Muscle layer of duodenum (tissue), 2 donors: ENCODE measurements around the gene SNCB.
"Not testable (repeated sequence)": the region's sequence is repeated elsewhere in the genome, so short reads cannot be mapped to it uniquely, and the experiment has no call there.

Experiments used
- H3K27ac ChIP-seq: one replicate; pipeline ENCODE4 v1.7.0; 2013; ENCODE audit warnings: mild to moderate bottlenecking, low read length
- H3K27me3 ChIP-seq: one replicate; pipeline ENCODE4 v1.7.0; 2013; ENCODE audit warnings: low read depth, mild to moderate bottlenecking, control low read depth, low read length
- H3K36me3 ChIP-seq, 2 donors: one replicate each; pipeline ENCODE4 v1.7.0; 2013; ENCODE audit warnings: low read length in 2 of 2, control low read depth in 1 of 2, mild to moderate bottlenecking in 1 of 2; ENCODE audit not compliant: insufficient read depth in 2 of 2, control insufficient read depth in 1 of 2
- H3K4me1 ChIP-seq, 2 donors: one replicate each; pipeline ENCODE4 v1.7.0; 2013; ENCODE audit warnings: low read length in 2 of 2, mild to moderate bottlenecking in 2 of 2, control low read depth in 1 of 2, moderate library complexity in 1 of 2; ENCODE audit not compliant: insufficient read depth in 2 of 2, control insufficient read depth in 1 of 2
- H3K4me3 ChIP-seq, 2 donors: one replicate each; pipeline ENCODE4 v1.7.0; 2013; ENCODE audit warnings: low read length in 2 of 2, low read depth in 1 of 2, mild to moderate bottlenecking in 1 of 2
- H3K9me3 ChIP-seq, 2 donors: one replicate each; pipeline ENCODE4 v1.7.0; 2013; ENCODE audit warnings: low read length in 2 of 2, control low read depth in 1 of 2, mild to moderate bottlenecking in 1 of 2; ENCODE audit not compliant: control insufficient read depth in 1 of 2
- donor health status: healthy.

Gene SNCB

DNA sequence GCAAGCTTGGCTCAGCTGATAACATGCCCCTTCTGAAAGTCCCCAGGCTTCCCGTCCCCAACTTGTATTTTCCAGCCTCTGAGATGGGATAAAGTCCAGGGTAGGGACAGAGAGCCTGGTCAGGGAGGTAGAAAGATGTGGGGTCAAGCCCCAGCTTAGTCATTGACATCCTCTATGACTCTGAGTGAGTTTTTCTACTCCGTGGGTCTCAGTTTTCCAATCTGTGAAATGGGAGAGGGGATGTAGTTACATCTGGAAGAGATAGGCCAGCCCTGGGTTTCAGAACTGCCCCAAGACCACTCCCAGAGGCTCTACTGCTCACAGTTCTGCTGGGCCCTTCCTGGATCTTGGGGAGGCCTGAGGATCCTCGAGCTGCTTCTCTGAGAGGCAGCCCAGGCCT is 23.5 kb downstream of the SNCB start:
- no peak overlapping the region for H3K27ac ChIP-seq
- no peaks in the 10 kb centered on the region for H3K27me3 ChIP-seq
- no peaks in the 10 kb centered on the region for H3K36me3 ChIP-seq
- no peak overlapping the region for H3K4me3 ChIP-seq
- H3K9me3 ChIP-seq = no peaks in the 10 kb centered on the region
- no peaks in the 10 kb centered on the region for H3K4me1 ChIP-seq

DNA sequence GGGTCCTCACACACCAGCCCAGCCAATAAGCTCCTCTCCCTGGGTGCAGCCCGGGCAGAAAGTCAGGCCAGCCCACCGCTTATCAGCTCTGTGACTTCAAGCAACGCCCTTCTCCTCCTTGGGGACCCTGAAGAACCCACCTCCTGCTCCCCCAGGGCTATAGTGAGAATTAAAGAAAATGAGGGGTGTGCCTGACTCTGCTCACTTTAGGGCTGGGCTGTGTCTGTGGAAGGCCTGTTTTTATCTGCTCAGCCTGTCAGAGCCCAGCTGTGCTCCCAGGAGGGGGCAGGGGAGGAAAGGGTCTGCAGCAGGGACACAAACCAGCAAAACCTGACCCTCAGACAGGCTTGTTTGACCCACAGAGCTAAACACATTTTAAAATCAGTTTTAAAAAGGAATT is 24.3 kb downstream of the SNCB start:
- Histone ChIP-seq H3K27ac (no peak overlapping the region), H3K9me3 (no peaks in the 10 kb centered on the region), H3K27me3 (no peaks in the 10 kb centered on the region), H3K4me1 (no peaks in the 10 kb centered on the region), H3K4me3 (no peak overlapping the region), H3K36me3 (no peaks in the 10 kb centered on the region)

DNA sequence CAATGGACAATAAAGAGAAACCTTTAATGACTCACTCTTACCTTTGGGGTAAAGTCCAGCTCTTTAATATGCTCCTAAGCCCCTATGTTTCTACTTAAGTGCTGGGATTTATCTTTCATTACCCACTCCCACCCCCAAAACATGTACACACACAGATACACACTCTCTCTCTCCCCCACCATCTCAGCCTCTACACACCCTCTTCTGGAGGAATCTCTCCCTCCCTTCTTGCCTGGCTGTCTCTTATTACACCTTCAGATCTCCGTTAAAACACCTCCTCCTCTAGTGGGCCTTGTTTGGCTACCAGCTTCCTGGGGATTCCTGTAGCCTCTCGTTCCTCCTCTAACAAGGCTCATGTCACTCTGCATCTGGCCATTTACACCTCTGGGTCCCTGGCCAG is 27.2 kb downstream of the SNCB start:
- Histone ChIP-seq H3K4me1 (no peaks in the 10 kb centered on the region), H3K4me3 (no peak overlapping the region), H3K27ac (no peak overlapping the region), H3K36me3 (no peaks in the 10 kb centered on the region), H3K9me3 (no peaks in the 10 kb centered on the region), H3K27me3 (peaks cover 4% of the 10 kb centered on the region)

DNA sequence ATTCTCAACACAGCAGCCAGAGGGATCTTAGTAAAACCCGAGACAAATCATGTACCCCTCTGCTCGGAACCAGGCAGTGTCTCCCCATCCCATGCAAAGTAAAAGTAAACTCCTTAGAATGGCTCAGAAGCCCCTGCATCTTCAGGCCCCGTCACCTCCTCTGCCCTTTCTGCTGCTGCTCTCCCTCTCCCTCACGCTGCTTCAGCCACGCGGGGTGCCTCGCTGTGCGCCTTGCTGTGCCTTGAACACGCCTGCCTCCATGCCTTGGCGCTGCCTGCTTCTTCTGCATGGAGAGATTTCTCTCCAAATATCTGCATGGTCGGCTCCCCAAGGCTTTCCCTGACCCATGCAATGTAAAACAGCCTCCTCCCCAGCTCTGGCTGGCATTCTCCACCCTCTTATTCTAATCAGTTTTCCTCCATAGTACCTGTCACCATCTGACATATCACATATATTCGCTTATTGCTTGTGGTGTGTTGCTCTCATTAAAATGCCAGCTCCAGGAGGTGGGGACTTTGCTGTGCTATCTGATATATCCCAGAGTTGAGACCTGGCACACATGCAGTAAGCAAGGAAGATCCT is 28.3 kb downstream of the SNCB start:
- Histone ChIP-seq H3K36me3 (no peaks in the 10 kb centered on the region), H3K4me3 (no peak overlapping the region), H3K4me1 (peaks cover 0 to 3% of the 10 kb centered on the region in 2 donors), H3K27me3 (peaks cover 4% of the 10 kb centered on the region), H3K9me3 (no peaks in the 10 kb centered on the region), H3K27ac (no peak overlapping the region)

DNA sequence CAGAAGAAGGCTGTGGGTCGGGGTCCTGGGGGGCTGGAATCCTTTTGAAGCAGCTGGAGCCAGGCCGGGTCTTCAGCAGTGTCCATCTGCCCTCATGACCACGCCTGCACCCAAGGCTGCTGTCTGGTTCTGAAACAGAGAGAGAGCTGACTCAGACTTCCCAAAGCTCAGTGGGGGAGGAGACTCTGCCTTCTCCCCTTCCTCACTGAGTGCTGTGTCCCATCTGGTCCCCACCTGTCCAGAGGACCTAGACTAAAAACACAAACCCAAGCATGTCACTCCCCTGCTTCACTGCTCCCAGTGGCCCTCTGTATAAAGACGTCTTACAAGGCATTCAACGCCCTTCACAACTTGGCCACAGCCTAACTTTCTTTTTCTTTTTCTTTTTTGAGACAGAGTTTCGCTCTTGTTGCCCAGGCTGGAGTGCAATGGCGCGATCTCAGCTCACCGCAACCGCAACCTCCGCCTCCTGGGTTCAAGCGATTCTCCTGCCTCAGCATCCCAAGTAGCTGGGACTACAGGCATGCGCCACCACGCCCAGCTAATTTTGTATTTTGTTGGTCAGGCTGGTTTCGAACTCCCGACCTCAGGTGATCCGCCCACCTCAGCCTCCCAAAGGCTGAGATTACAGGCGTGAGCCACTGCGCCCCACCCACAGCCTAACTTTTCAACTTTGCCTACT is 30.4 kb downstream of the SNCB start:
- not testable (repeated sequence) for H3K9me3 ChIP-seq, H3K27me3 ChIP-seq, H3K27ac ChIP-seq, H3K4me3 ChIP-seq, H3K4me1 ChIP-seq, H3K36me3 ChIP-seq

DNA sequence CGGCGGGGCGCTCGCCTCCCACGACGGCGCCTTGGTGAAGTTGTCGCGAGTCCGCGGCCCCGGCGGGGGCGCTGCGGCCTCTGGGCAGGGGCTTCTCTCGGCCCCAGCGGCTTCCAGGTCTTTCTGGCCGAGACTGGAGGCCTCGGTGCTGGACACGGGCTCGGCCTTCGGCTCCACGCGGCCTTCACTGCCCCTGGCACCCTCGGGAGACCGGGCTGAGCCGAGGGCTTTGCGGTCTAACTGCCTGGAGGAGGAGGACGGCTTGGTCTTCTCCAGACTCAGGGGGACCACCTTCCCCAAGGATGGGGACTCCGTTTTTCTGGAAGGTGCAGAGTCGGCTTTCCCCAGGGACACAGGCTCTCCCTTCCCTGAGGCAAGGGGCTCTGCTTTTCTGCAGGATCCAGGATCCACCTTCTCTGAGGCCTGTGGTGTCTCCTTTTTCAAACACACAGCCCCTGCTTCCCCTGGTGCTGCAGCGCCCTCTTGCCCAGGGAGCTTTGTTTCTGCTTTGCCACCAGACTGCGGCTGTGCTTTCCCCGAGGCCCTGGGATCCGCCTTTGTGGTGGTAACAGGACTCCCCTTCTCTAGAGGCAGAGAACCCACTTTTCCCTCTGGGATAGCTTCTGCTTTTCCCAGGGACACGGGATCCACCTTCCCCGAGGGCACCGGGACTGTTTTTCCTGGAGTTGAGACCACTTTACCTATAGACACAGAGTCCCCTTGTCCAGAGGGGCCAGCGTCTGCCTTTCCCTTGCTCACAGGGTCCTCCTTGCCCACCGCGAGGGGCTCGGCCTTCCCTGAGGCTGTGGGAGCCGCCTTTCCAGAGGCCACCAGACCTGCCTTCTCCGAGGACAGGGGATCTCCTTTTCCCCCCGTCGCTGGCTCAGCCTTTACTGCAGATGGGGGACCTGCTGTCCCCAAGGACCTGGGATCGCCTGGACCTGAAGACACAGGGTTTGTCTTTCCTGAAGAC is 32.6 kb downstream of the SNCB start:
- H3K9me3 ChIP-seq = no peaks in the 10 kb centered on the region
- H3K4me1 ChIP-seq = peaks cover 0 to 4% of the 10 kb centered on the region in 2 donors
- H3K27me3 ChIP-seq = peaks cover 4% of the 10 kb centered on the region
- H3K27ac ChIP-seq = no peak overlapping the region
- no peaks in the 10 kb centered on the region for H3K36me3 ChIP-seq
- peak overlapping the region in 1 of 2 donors; percentile 49 for H3K4me3 ChIP-seq

DNA sequence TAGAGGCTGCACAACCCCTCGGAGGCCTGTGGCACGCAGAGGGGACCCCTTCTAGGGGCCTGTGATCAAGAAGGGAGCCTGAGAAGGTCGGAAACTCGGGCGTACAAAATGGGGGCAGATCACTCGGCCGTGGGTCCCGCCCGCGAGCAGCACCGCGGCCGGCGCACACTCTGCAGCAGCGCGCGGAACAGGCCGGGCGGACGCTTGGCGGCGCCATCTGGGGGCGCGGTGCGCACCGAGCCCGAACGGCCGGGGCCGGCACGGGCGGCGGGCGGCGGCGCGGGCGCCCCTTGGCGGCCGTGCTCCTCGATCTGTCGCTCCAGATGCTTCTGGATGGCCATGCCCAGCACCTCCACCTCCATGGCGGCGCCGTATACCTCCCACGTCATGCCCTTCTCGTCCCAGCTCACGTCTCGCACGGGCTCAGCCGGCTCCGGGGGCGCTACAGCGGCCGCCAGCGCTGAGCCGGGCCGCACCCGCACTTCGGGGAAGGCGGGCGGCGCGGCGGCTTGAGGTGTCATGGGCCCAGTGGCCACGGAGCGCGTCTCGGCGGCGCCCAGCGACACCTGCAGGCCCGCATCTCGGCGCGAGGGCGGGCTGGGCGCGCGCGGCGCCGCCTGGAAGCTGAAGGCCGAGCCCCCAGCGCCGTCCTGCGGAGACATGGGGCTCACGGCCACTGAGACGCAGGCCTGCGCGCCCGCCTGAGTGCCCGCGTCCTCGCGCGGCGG is 33.5 kb downstream of the SNCB start:
- H3K4me1 ChIP-seq = peaks cover 0 to 4% of the 10 kb centered on the region in 2 donors
- peak overlapping the region in 1 of 2 donors; percentile 49 for H3K4me3 ChIP-seq
- peaks cover 4% of the 10 kb centered on the region for H3K27me3 ChIP-seq
- H3K9me3 ChIP-seq = no peaks in the 10 kb centered on the region
- no peaks in the 10 kb centered on the region for H3K36me3 ChIP-seq
- H3K27ac ChIP-seq = no peak overlapping the region

DNA sequence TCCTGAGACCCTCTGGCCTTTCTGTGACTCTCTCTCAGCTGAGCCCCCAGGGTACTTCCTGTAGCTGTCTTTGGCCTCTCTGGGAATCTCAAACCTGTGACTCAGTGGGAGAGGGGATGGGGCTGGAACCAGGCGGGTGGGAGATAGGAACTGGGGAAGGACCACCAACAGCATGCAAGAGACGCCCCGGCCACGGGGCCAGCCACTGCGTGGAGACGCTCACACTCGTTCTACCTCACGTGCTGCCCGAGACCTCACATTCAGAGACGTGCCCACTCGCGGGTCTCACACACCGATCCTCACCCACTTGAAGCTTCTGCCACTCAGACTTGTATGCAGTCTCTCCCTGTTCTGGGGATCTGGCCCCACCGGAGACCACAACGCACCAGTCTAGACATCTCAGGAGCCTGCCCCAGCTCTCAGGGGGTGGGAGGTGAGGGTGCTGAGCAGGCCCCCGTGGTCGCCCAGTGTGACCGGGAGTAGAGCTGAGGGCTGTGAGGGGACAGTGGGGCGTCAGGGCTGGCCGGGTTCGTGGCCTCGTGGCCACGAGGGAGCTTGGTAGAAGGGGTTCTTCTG is 34.2 kb downstream of the SNCB start:
- Histone ChIP-seq H3K27ac (no peak overlapping the region), H3K27me3 (peaks cover 4% of the 10 kb centered on the region), H3K36me3 (no peaks in the 10 kb centered on the region), H3K4me1 (peaks cover 0 to 4% of the 10 kb centered on the region in 2 donors), H3K4me3 (peak overlapping the region in 1 of 2 donors; percentile 49), H3K9me3 (no peaks in the 10 kb centered on the region)

DNA sequence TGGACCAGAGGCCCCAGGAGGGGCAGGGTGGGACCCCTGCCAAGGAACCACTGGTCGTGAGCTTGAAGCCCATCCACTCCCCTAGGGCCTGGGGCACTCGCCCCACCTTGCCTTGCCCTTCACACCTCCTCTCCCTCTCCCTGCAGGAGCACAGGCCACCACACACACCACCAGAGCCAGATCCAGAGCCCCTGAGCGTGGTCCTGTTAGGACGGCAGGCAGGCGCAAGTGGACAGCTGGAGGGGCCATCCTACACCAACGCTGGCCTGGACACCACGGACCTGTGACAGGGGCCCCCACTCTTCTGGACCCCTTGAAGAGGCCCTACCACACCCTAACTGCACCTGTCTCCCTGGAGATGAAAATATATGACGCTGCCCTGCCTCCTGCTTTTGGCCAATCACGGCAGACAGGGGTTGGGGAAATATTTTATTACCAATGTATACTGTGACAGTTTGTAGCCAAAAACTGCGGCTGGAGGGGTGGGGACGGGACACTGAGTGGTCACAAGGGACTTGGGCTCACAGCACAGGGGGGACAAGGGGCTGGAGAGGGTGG is 34.9 kb downstream of the SNCB start:
- H3K4me1 ChIP-seq = peaks cover 0 to 4% of the 10 kb centered on the region in 2 donors
- H3K4me3 ChIP-seq = no peak overlapping the region
- no peaks in the 10 kb centered on the region for H3K9me3 ChIP-seq
- peaks cover 4% of the 10 kb centered on the region for H3K27me3 ChIP-seq
- H3K27ac ChIP-seq = no peak overlapping the region
- no peaks in the 10 kb centered on the region for H3K36me3 ChIP-seq

DNA sequence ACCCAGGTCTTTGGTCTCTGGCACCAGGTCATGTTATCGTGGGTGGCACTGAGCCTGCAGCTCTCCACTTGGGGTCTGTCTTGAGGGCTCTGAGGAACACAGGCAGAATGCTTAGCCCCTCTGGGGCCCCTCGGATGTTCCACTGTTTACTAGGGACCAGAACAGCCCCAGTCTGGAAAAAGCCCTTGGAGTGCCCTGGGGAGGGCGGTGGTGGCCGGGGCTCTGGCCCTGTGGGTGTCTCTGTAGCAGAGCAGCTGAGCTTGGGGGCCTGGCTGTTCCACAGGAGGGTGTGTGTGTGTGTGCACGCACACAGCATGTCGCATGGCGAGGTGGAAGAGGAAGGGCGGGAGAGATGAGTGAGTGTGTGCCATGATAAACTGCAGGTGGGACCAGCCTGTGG is 35.8 kb downstream of the SNCB start:
- no peaks in the 10 kb centered on the region for H3K36me3 ChIP-seq
- H3K27me3 ChIP-seq = peaks cover 4% of the 10 kb centered on the region
- H3K9me3 ChIP-seq = no peaks in the 10 kb centered on the region
- no peak overlapping the region for H3K27ac ChIP-seq
- peaks cover 0 to 4% of the 10 kb centered on the region in 2 donors for H3K4me1 ChIP-seq
- H3K4me3 ChIP-seq = no peak overlapping the region
